Activated CD4-positive, alpha-beta memory T cell treated with anti-CD3 and anti-CD28 coated beads for 36 hours (primary cell): ENCODE measurements around the gene TBCD. TPM values are rescaled to one million over a fixed set of nuclear protein-coding genes. Genes with fewer than 3 reads are reported as not detected.

Experiments used
- CTCF ChIA-PET: fragments of 350-600 bp; sonication (Branson Sonifier 250); formaldehyde crosslinking; loops from one replicate; lab custom pipeline; 2021; ENCODE audit warnings: antibody characterized with exemption, inconsistent platforms; lab: Charles Lee
- POLR2A ChIA-PET: fragments of 350-600 bp; sonication (Branson Sonifier 250); formaldehyde crosslinking; loops from one replicate; lab custom pipeline; 2021; ENCODE audit warnings: antibody characterized with exemption; lab: Charles Lee
- DNase-seq: peaks from one replicate; pipeline ENCODE4 v3.0.0-alpha.2; 2020
- H3K27ac Mint-ChIP-seq: one replicate; pipeline ENCODE4 v1.8.0; 2021; ENCODE audit warnings: mixed read lengths
- H3K27me3 Mint-ChIP-seq: one replicate; pipeline ENCODE4 v1.8.0; 2021; ENCODE audit warnings: mixed read lengths
- H3K36me3 Mint-ChIP-seq: one replicate; pipeline ENCODE4 v1.8.0; 2021; ENCODE audit warnings: mixed read lengths
- H3K4me1 Mint-ChIP-seq: one replicate; pipeline ENCODE4 v1.8.0; 2021; ENCODE audit warnings: low read depth, mixed read lengths
- H3K4me3 Mint-ChIP-seq: one replicate; pipeline ENCODE4 v1.8.0; 2021; ENCODE audit warnings: mild to moderate bottlenecking, mixed read lengths
- H3K9me3 Mint-ChIP-seq: one replicate; pipeline ENCODE4 v1.8.0; 2021; ENCODE audit warnings: mixed read lengths
- intact Hi-C: fragments of 100-400 bp; cut with micrococcal nuclease; formaldehyde crosslinking; loops from one replicate; pipeline ENCODE4 v1.15.1; 2023
- total RNA-seq, 2 experiments: library from RNA; stranded (reverse); gene quantifications; one replicate each; pipeline ENCODE4 v1.2.3, GENCODE V29; 2021

Gene TBCD
- total RNA-seq, 2 experiments from 2014 or later: 97.0 to 98.2 TPM

- ChIA-PET POLR2A (no interaction called here), CTCF (no interaction called here)
- peaks cover 21% of the 10 kb centered on the region for H3K4me1 Mint-ChIP-seq
- no peaks in the 10 kb centered on the region for H3K27me3 Mint-ChIP-seq
- H3K4me3 Mint-ChIP-seq: no peak overlapping the region
- intact Hi-C loops: no loop called here
- peaks cover 9% of the 10 kb centered on the region for H3K36me3 Mint-ChIP-seq
- H3K9me3 Mint-ChIP-seq: no peaks in the 10 kb centered on the region
- no peak overlapping the region for H3K27ac Mint-ChIP-seq
- no peak for DNase-seq
These were observed 147.2 kb downstream of the TBCD start for GRCh38 chr17:82898976-82899514.

DNA sequence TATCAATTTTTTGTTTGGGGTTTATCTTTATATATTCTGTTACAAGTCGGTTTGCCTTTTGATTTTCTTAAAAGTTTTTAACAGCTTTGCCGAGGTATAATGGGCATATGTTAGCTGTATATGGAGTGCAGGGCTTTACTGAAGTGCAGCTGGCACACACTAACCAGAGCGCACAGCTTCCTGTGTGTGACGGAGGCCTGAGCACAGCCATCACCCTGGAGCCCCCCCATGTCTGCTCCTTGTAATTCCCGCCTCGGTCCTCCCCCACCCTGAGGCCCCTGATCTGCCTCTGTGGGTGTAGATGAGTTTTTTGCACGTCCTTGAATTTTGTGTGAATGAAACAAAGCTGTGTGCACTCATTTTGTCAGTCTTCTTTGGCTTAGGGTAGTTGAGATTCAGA lies 148.1 kb downstream of the TBCD start:
- H3K27me3 Mint-ChIP-seq: no peaks in the 10 kb centered on the region
- no peak overlapping the region for H3K4me3 Mint-ChIP-seq
- peaks cover 15% of the 10 kb centered on the region for H3K4me1 Mint-ChIP-seq
- no peaks in the 10 kb centered on the region for H3K9me3 Mint-ChIP-seq
- no peak for DNase-seq
- H3K27ac Mint-ChIP-seq: peak overlapping the region; percentile 10
- CTCF ChIA-PET: no interaction called here
- H3K36me3 Mint-ChIP-seq: peaks cover 13% of the 10 kb centered on the region
- intact Hi-C loops: no loop called here
- POLR2A ChIA-PET: no interaction called here

GRCh38 chr17:82900741-82901140 lies 148.9 kb downstream of the TBCD start:
- POLR2A ChIA-PET: no interaction called here
- intact Hi-C loops: no loop called here
- Mint-ChIP-seq H3K36me3 (peaks cover 13% of the 10 kb centered on the region), H3K9me3 (no peaks in the 10 kb centered on the region), H3K27ac (no peak overlapping the region), H3K27me3 (no peaks in the 10 kb centered on the region), H3K4me1 (peaks cover 8% of the 10 kb centered on the region), H3K4me3 (no peak overlapping the region)
- CTCF ChIA-PET: no interaction called here
- DNase-seq: no peak

GRCh38 chr17:82901356-82901755 lies 149.5 kb downstream of the TBCD start:
- H3K4me1 Mint-ChIP-seq: peaks cover 8% of the 10 kb centered on the region
- H3K27ac Mint-ChIP-seq: no peak overlapping the region
- no peak overlapping the region for H3K4me3 Mint-ChIP-seq
- intact Hi-C loops: no loop called here
- peaks cover 13% of the 10 kb centered on the region for H3K36me3 Mint-ChIP-seq
- CTCF ChIA-PET: no interaction called here
- no peak for DNase-seq
- H3K9me3 Mint-ChIP-seq: no peaks in the 10 kb centered on the region
- no peaks in the 10 kb centered on the region for H3K27me3 Mint-ChIP-seq
- POLR2A ChIA-PET: no interaction called here

- intact Hi-C loops: no loop called here
- Mint-ChIP-seq H3K4me1 (peaks cover 7% of the 10 kb centered on the region), H3K27me3 (no peaks in the 10 kb centered on the region), H3K27ac (no peak overlapping the region), H3K9me3 (no peaks in the 10 kb centered on the region), H3K4me3 (no peak overlapping the region), H3K36me3 (peaks cover 11% of the 10 kb centered on the region)
- DNase-seq: no peak
- ChIA-PET POLR2A (no interaction called here), CTCF (no interaction called here)
These were observed 150.0 kb downstream of the TBCD start for GRCh38 chr17:82901856-82902255.

- Mint-ChIP-seq H3K27me3 (no peaks in the 10 kb centered on the region), H3K4me1 (peaks cover 6% of the 10 kb centered on the region), H3K9me3 (no peaks in the 10 kb centered on the region), H3K27ac (no peak overlapping the region), H3K36me3 (peaks cover 11% of the 10 kb centered on the region), H3K4me3 (no peak overlapping the region)
- POLR2A ChIA-PET: no interaction called here
- no peak for DNase-seq
- CTCF ChIA-PET: no interaction called here
- intact Hi-C loops: no loop called here
These were observed 151.4 kb downstream of the TBCD start for GRCh38 chr17:82902972-82903874.

GRCh38 chr17:82905130-82905529 lies 153.3 kb downstream of the TBCD start:
- no peak for DNase-seq
- Mint-ChIP-seq H3K4me3 (no peak overlapping the region), H3K27me3 (no peaks in the 10 kb centered on the region), H3K36me3 (peaks cover 9% of the 10 kb centered on the region), H3K4me1 (peaks cover 9% of the 10 kb centered on the region), H3K9me3 (no peaks in the 10 kb centered on the region), H3K27ac (no peak overlapping the region)
- ChIA-PET CTCF (no interaction called here), POLR2A (no interaction called here)
- intact Hi-C loops: no loop called here

DNA sequence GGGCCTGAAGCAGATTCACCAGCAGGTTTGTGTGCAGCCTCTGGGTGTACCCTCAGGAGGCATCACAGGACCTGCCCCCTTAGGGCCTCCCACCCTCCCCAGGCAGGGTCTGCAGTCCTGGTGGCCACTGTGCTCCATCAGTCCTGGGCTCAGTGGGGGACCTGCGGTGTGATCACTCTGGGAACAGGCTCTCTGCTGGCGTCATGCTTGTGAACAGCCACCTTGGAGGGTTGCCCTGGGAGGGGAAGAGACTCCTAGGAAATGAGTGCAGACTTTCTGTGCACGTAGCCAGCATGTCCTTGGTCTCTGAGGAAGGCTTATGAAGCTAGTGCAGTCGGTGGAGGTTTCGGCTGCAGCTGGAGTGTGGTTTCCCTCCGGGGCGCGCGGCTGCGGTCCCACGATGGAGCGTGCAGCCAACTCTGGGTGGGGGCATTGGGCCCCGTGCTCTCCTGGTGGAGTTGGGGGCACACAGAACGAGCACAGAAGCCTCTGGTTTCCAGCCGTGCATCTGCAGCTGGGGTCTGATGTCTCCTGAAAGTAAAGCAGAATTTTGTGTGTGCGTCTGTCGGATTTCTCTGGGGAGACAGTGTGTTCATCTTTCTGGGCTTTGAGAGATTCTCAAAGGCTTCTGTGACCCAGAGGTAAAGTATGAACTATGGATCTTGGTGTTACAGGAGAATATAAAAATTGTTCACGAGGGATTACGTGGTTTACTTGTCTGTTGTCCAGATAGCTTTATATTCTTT lies 156.1 kb downstream of the TBCD start:
- Mint-ChIP-seq H3K36me3 (peaks cover 8% of the 10 kb centered on the region), H3K9me3 (no peaks in the 10 kb centered on the region), H3K4me1 (peaks cover 4% of the 10 kb centered on the region), H3K4me3 (no peak overlapping the region), H3K27ac (no peak overlapping the region), H3K27me3 (no peaks in the 10 kb centered on the region)
- intact Hi-C loops: no loop called here
- POLR2A ChIA-PET: no interaction called here
- CTCF ChIA-PET: interaction anchor here (0.6 to 1.4 kb wide), 3 partner anchors 15 to 126 kb away, joined by 3 to 5 read pairs (median 4); no protein-coding TSS in a partner anchor
- no peak for DNase-seq

DNA sequence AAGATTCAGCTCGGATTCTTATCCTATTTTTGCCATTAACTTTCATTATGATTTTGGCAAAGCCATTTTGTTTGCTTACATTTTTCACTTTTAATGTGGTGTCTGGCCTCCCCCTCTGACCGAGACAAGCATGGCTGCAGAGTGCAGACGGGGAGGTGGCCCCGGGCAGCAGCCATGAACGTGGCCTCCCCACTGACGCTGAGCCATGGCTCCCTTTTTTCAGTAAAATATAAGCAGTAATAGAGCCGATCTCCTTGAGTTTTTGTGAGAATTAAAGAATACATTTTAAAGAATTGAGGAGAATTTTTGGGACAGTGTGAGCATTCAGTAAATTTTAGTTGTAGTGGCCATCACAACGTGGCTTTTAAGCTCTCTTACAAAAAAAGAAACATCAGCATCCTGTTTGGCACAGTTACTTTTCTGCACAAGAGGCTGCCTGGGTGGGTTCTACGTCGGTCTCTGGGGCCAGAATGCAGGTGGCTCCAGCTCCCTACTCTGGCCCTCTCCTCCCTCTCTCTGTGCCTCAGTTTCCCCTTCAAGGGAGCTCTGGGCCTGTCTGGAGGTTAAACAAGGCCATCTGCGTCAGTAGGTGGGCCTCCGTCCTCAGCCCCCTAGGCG lies 156.8 kb downstream of the TBCD start:
- CTCF ChIA-PET: interaction anchor here (0.6 to 1.4 kb wide), 4 partner anchors 15 to 240 kb away, joined by 3 to 5 read pairs (median 4); no protein-coding TSS in a partner anchor
- peaks cover 9% of the 10 kb centered on the region for H3K36me3 Mint-ChIP-seq
- H3K27me3 Mint-ChIP-seq: no peaks in the 10 kb centered on the region
- intact Hi-C loops: no loop called here
- no peak overlapping the region for H3K4me3 Mint-ChIP-seq
- DNase-seq: no peak
- H3K9me3 Mint-ChIP-seq: no peaks in the 10 kb centered on the region
- H3K4me1 Mint-ChIP-seq: peaks cover 4% of the 10 kb centered on the region
- POLR2A ChIA-PET: no interaction called here
- no peak overlapping the region for H3K27ac Mint-ChIP-seq

GRCh38 chr17:82909322-82909904 lies 157.5 kb downstream of the TBCD start:
- CTCF ChIA-PET: interaction anchor here (0.7 kb wide), 1 partner anchor 241 kb away, joined by 3 read pairs; no protein-coding TSS in a partner anchor
- intact Hi-C loops: no loop called here
- Mint-ChIP-seq H3K9me3 (no peaks in the 10 kb centered on the region), H3K27ac (no peak overlapping the region), H3K36me3 (peaks cover 7% of the 10 kb centered on the region), H3K4me3 (no peak overlapping the region), H3K4me1 (peaks cover 4% of the 10 kb centered on the region), H3K27me3 (no peaks in the 10 kb centered on the region)
- peak; percentile 22 for DNase-seq
- POLR2A ChIA-PET: no interaction called here

- intact Hi-C loops: no loop called here
- DNase-seq: no peak
- peaks cover 7% of the 10 kb centered on the region for H3K36me3 Mint-ChIP-seq
- no peaks in the 10 kb centered on the region for H3K9me3 Mint-ChIP-seq
- ChIA-PET CTCF (no interaction called here), POLR2A (interaction anchor here (1.0 kb wide), 1 partner anchor 169 kb away, joined by 3 read pairs; the partner anchor contains the start of gene METRNL)
- H3K27me3 Mint-ChIP-seq: no peaks in the 10 kb centered on the region
- no peak overlapping the region for H3K27ac Mint-ChIP-seq
- H3K4me1 Mint-ChIP-seq: peaks cover 4% of the 10 kb centered on the region
- H3K4me3 Mint-ChIP-seq: no peak overlapping the region
These were observed 158.2 kb downstream of the TBCD start for GRCh38 chr17:82910041-82910481.
